Esophagus (tissue), 2 donors: ENCODE measurements around the gene N4BP3. TPM values are rescaled to one million over a fixed set of nuclear protein-coding genes. Genes with fewer than 3 reads are reported as not detected.

Experiments used
- H3K27ac ChIP-seq, 2 donors: one replicate each; pipeline ENCODE4 v1.5.1; 2013; ENCODE audit warnings: low read depth in 2 of 2, mild to moderate bottlenecking in 2 of 2, inconsistent platforms in 1 of 2, low read length in 1 of 2, moderate library complexity in 1 of 2
- H3K27me3 ChIP-seq, 2 donors: one replicate each; pipeline ENCODE4 v1.6.1; 2013; ENCODE audit warnings: low read length in 2 of 2, control low read depth in 1 of 2, mild to moderate bottlenecking in 1 of 2; ENCODE audit not compliant: insufficient read depth in 2 of 2, control insufficient read depth in 1 of 2
- H3K36me3 ChIP-seq, 2 donors: one replicate each; pipeline ENCODE4 v1.6.1; 2013; ENCODE audit warnings: low read length in 1 of 2; ENCODE audit not compliant: control insufficient read depth in 2 of 2, insufficient read depth in 2 of 2
- H3K4me1 ChIP-seq, 2 donors: one replicate each; pipeline ENCODE4 v1.6.1; 2013; ENCODE audit warnings: low read length in 1 of 2; ENCODE audit not compliant: control insufficient read depth in 2 of 2, insufficient read depth in 2 of 2
- H3K4me3 ChIP-seq, 2 donors: one replicate each; pipeline ENCODE4 v1.5.1; 2013; ENCODE audit warnings: low read length in 2 of 2, mild to moderate bottlenecking in 2 of 2, low read depth in 1 of 2, moderate library complexity in 1 of 2
- H3K9me3 ChIP-seq, 2 donors: one replicate each; pipeline ENCODE4 v1.6.1; 2013; ENCODE audit warnings: mild to moderate bottlenecking in 2 of 2, low read depth in 1 of 2, low read length in 1 of 2, moderate library complexity in 1 of 2; ENCODE audit not compliant: control insufficient read depth in 2 of 2, insufficient read depth in 1 of 2
- WGBS, 2 donors: extraction: QIAGEN DNeasy Blood & Tissue Kit; methylation state at CpG; one replicate each; pipeline ENCODE4 v1.1.7; 2013; 5-methylcytosine and 5-hydroxymethylcytosine counted together
- polyA plus RNA-seq, 2 donors: library from polyadenylated mRNA; stranded (reverse); fragments of 200-250 nt; gene quantifications; one replicate each; pipeline ENCODE4 v1.2.3, GENCODE V29; 2013
- donor health status: healthy with polysubstance abuse.
- donor health status: Bipolar disorder and iron deficiency.

Gene N4BP3
- polyA plus RNA-seq, 2 donors: 16.9 to 26.2 TPM

- Histone ChIP-seq H3K36me3 (no peaks in the 10 kb centered on the region), H3K27ac (no peak overlapping the region), H3K9me3 (no peaks in the 10 kb centered on the region), H3K4me1 (no peaks in the 10 kb centered on the region), H3K4me3 (no peak overlapping the region), H3K27me3 (no peaks in the 10 kb centered on the region)
- 92% methylated on average over 3 of the region's 3 CpGs for WGBS, 2 donors
Measured at GRCh38 chr5:178174456-178174855, 61.1 kb downstream of the N4BP3 start.

Other genes with a start within 250 kb of the N4BP3 start
- not detected for gene PROP1, start 117.3 kb upstream of the N4BP3 start, polyA plus RNA-seq
- 10 to 100 TPM; 75.2 to 90.8 TPM for gene RMND5B, start 17.5 kb downstream of the N4BP3 start, polyA plus RNA-seq
- 100 to 1,000 TPM; 126 to 238 TPM for gene NHP2, start 40.4 kb downstream of the N4BP3 start, polyA plus RNA-seq
- not detected for gene GMCL2, start 73.8 kb downstream of the N4BP3 start, polyA plus RNA-seq
- 100 to 1,000 TPM; 146 to 154 TPM for gene HNRNPAB, start 91.0 kb downstream of the N4BP3 start, polyA plus RNA-seq
- 10 to 100 TPM; 21.1 to 35.8 TPM for gene PHYKPL, start 119.3 kb downstream of the N4BP3 start, polyA plus RNA-seq